HG03025 (cell line): ENCODE results near the gene TM4SF20.
"Not testable (repeated sequence)": the region's sequence is repeated elsewhere in the genome, so short reads cannot be mapped to it uniquely, and the experiment has no call there.

Experiments used
- ATAC-seq: cut with Tn5 transposase; IDR thresholded peaks from one replicate; pipeline ENCODE4 v1.9.1; 2021; ENCODE audit warnings: mild to moderate bottlenecking, moderate library complexity; ENCODE audit not compliant: unreplicated experiment, low FRiP score

TM4SF20 gene

GRCh38 chr2:227370092-227370491, 9.0 kb downstream of the TM4SF20 start:
- no peak for ATAC-seq

DNA sequence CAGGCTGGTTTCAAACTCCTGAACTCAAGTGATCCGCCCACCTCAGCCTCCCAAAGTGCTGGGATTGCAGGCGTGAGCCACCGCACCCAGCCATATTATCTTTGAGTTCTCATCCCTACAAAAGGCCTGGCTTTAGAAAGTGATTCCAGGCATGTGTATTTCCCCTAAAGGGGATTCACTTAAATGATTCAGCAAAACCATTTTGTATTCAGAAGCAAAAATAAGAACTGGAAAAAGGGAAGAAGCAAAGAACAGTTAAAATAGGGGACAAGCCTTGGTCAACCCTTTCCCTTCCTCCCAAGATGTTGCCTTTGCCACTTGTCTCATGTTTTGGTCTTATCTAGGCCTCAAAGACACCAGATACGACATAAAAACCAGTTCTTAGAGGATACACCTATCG, 10.5 kb downstream of the TM4SF20 start:
- ATAC-seq = no peak

DNA sequence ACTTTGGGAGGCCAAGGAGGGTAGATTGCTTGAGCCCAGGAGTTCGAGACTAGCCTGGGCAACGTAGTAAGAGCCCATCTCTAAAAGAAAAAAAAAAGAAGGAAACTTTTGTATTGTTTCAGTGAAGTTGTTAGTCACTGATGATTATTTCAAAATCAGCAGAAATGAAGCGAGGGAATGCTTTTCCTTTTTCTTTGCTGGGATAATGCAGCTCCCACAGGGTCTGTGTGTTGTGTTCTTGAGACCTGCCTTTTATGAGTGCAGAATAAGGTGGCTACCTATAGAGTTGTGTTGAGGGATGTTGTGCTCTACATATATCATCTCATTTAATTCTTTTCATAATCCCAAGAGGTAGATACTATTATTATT, 11.7 kb downstream of the TM4SF20 start:
- no peak for ATAC-seq

- no peak for ATAC-seq
These were observed 12.2 kb downstream of the TM4SF20 start for GRCh38 chr2:227366769-227367426.

- no peak for ATAC-seq
These were observed 13.3 kb downstream of the TM4SF20 start for GRCh38 chr2:227365833-227366232.

DNA sequence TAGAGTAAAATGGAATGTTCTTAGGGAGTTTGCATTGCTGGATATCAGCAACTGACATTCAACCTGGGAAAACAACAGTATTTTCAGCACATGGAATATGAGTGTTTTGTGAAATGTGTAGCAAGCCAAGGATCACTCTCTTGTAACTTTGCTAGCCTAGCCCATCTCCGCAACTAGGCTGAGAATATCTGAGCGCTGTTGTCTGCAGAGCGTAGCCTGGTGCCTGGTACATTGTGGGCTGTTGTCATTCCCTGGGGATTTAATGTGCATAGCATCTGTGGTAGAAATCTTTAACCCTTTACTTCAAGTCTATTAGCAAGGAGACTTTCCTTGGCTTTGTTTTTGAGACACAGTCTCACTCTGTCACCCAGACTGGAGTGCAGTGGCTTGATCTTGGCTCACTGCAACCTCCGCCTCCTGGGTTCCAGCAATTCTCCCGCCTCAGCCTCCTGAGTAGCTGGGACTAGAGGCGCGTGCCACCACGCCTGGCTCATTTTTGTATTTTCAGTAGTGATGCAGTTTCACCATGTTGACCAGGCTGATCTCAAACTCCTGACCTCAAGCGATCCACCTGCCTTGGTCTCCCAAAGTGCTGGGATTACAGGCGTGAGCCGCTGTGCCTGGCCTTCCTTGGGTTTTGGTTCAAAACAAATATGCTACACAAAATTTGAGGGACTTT, 14.4 kb downstream of the TM4SF20 start:
- ATAC-seq = not testable (repeated sequence)

- no peak for ATAC-seq
These were observed 15.3 kb downstream of the TM4SF20 start for GRCh38 chr2:227363756-227364155.

GRCh38 chr2:227360351-227360750, 18.8 kb downstream of the TM4SF20 start:
- ATAC-seq = no peak

DNA sequence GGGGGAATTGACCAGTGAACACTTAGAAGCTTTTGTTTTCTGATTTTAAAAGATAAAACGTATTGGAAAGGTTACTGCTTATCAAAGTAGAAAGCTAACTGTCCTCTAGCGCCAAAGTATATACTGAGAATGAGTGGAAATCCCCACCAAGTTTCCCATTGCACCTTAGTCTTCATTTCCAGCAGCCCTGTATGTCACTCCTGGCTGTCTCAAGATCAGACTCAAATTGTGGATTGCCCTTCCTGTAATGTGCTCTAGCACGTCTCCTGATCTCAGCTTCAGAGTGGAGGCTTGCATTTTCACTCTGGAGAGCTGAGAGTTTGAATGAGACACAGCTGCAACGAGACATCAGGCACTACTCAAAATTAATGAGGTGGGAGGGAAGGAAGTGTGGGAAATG, 27.5 kb downstream of the TM4SF20 start:
- ATAC-seq = no peak

DNA sequence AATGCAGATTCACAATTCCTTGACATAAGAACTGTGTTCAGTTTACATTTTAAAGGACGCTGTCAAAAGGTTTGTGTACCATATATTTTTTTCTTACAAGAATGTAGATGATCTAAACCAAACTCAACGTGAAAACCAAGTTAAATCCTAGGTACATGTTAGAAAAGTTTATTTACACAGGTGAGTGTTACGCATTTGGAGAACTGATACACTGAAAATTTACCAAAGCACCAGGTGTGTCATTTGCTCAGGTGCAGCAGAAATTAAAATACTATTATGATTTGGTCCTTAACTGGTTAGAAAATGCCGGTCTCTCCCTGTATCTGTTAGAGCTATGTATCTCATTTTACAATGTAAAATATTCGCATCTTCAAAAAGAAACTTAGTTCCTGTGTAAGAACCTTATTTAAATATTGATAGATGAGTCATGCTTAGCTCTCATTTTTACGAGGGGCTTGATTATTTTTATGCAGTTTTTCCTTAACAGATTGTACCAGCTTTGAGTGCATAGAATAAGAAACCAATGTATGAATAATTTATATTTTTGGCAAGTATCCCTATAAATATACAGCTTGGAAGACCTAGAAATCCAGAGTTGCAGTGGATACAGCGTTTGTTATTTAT, 29.0 kb downstream of the TM4SF20 start:
- no peak for ATAC-seq

GRCh38 chr2:227348324-227348723, 30.8 kb downstream of the TM4SF20 start:
- ATAC-seq = no peak

DNA sequence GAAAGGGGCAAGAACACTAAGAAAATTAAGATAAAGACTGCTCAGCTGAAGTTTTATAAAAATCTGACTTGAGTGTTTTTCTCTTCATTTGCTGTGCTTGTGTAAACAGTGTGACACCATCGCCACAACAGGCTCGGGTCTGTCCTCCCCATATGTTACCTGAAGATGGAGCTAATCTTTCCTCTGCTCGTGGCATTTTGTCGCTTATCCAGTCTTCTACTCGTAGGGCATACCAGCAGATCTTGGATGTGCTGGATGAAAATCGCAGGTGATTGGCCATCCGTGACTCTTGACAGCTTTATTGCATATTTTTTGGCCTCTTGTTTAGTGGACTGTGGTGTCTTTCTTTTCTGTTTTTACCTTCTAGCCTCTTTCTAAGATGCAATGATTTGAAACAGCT, 32.0 kb downstream of the TM4SF20 start:
- ATAC-seq = no peak

DNA sequence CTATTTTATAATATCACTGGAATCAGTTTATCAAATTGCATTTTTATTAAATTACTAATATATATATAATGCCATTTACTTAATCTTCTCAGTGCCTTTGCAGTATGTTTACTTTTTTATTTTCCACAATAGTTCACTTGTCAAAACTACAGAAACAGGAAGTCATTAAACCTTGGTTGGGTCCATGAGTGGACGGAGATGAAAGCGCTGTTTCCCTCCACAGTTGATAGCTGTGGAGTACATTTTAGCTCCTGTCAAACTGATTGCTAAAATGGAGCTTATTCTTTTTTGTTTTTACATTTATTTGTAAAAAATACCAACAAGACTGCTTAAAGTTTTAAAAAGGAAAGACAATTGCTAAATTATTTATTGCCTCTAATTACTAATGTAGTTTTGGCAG, 34.9 kb downstream of the TM4SF20 start:
- ATAC-seq = no peak

DNA sequence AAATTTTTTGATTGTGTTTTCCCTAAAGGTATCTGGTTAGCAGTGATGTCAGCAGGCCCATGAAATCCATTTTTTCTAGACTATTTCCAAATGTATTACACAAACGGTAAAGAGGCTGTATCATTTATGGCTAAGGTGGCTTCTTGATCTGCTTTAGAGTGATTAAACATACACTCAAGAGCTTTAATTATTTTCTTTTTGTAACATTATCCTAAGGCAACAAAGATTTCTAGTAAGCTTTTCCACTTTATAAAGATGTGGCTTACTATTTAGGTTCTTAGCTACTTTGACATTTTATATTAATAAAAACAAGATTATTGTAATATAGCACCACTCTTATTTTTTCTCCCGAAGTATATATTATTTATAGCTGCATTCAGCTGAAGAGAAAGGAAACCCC, 37.6 kb downstream of the TM4SF20 start:
- no peak for ATAC-seq

- ATAC-seq = no peak
These were observed 39.0 kb downstream of the TM4SF20 start for GRCh38 chr2:227340106-227340505.

GRCh38 chr2:227339098-227339599, 40.0 kb downstream of the TM4SF20 start:
- ATAC-seq = no peak

DNA sequence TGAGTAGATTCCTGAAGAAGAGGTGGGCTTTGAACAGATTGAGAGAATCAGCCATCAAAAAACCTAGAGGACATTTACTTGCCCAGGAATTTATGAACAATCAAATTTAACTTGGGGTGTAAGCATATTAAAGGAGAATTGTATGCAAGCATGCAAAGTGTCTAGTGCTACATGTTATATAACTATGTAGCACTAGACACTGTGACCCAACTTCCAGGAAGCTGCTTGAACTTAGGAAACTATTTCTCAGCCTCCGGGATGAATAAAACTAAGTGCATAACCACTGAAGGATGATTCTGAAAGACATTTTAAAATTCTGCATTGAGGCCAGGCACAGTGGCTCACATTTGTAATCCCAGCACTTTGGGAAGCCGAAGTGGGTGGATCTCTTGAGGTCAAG, 41.7 kb downstream of the TM4SF20 start:
- ATAC-seq = no peak

GRCh38 chr2:227335713-227336112, 43.4 kb downstream of the TM4SF20 start:
- ATAC-seq = no peak

GRCh38 chr2:227326783-227327182, 52.3 kb downstream of the TM4SF20 start:
- ATAC-seq = no peak

DNA sequence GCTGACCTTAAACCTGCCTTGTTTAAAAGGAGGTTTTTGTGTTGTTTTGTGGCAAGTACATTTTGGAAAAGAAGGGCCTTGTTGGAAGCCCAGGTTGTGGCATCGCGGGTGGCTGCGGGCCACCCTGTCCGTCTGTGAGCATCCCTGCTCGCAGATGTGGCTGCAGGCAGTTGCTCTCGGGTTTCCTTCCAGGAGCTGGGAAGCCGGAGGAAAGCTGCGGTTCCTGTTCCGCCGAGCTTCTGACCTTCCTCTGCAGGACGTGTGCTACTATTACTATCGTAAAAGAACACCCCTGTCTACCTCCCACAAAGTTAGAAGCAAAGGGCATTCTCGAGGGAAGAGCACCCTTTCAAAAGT, 53.3 kb downstream of the TM4SF20 start:
- peak; percentile 2 for ATAC-seq

- ATAC-seq = peak; percentile 92
These were observed 53.9 kb downstream of the TM4SF20 start, which contains the start of gene MFF for GRCh38 chr2:227324995-227325838. TSS of gene MFF (plus strand) at chr2:227325251. CDS start at chr2:227330666, 5,415 bp downstream.
